Esophagus muscularis mucosa (tissue), 4 donors: ENCODE measurements around the gene HS6ST2. TPM values are rescaled to one million over a fixed set of nuclear protein-coding genes. Genes with fewer than 3 reads are reported as not detected.

ENCODE experiments used
- DNase-seq: peaks from one replicate; pipeline ENCODE4 v3.0.0-alpha.2; 2017; ENCODE audit errors: extremely low spot score
- H3K27ac ChIP-seq, 4 donors: fragments of 200-600 bp; sonication (generic); replicated peaks in 1 of 4; 1 replicate in 3 of 4; 2 replicates in 1 of 4; pipeline ENCODE4 v1.5.1; 2016 to 2019; ENCODE audit warnings: mild to moderate bottlenecking in 1 of 4
- H3K27me3 ChIP-seq, 4 donors: fragments of 200-600 bp; sonication (generic); one replicate each; pipeline versions ENCODE4 v1.5.1 to v1.6.0; 2016 to 2019
- H3K36me3 ChIP-seq, 4 donors: fragments of 200-600 bp; sonication (generic); one replicate each; pipeline ENCODE4 v1.5.1; 2016 to 2019
- H3K4me1 ChIP-seq, 4 donors: fragments of 200-600 bp; sonication (generic); one replicate each; pipeline ENCODE4 v1.5.1; 2016 to 2019
- H3K4me3 ChIP-seq, 4 donors: fragments of 200-600 bp; sonication (generic); 1 replicate in 2 of 4; 2 replicates in 2 of 4; pipeline ENCODE4 v1.5.1; 2016 to 2019; ENCODE audit warnings: mild to moderate bottlenecking in 4 of 4, moderate library complexity in 1 of 4
- H3K9me3 ChIP-seq, 4 donors: fragments of 200-600 bp; sonication (generic); 1 replicate in 3 of 4; 2 replicates in 1 of 4; pipeline ENCODE4 v1.5.1; 2016 to 2019
- CTCF ChIP-seq, 3 experiments: fragments of 200-600 bp in 2 of 3; fragments of 450-650 bp in 1 of 3; sonication (generic) in 2 of 3; IDR thresholded peaks; one replicate each; pipeline ENCODE4 v1.5.1; 2017 to 2019; ENCODE audit warnings: antibody characterized with exemption in 3 of 3, mild to moderate bottlenecking in 2 of 3, moderate library complexity in 1 of 3
- EP300 ChIP-seq: sonication (generic); formaldehyde crosslinking; IDR thresholded peaks from one replicate; pipeline ENCODE4 v1.6.1; 2017; ENCODE audit warnings: antibody characterized with exemption
- POLR2A ChIP-seq: fragments of 450-650 bp; IDR thresholded peaks from one replicate; pipeline ENCODE4 v1.6.1; 2017; ENCODE audit warnings: antibody characterized with exemption, moderate library complexity, mild to moderate bottlenecking, low read depth
- POLR2AphosphoS5 ChIP-seq, 2 donors: sonication (generic); formaldehyde crosslinking; IDR thresholded peaks; one replicate each; pipeline ENCODE4 v1.6.1; 2017; ENCODE audit warnings: antibody characterized with exemption in 2 of 2
- WGBS: methylation state at CpG from one replicate; pipeline ENCODE4 v1.1.5; 2018; 5-methylcytosine and 5-hydroxymethylcytosine counted together
- intact Hi-C: fragments of 100-400 bp; cut with DNase I; formaldehyde crosslinking; loops from one replicate; pipeline ENCODE4 v1.15.1; 2023
- total RNA-seq, 4 donors: library from RNA; depleted of rRNA; stranded (reverse); fragments of >200 nt; gene quantifications; one replicate each; pipeline versions ENCODE4 v1.1.0 to v1.2.1, GENCODE V29; 2016

Gene HS6ST2
- total RNA-seq, 4 donors from 2014 or later: 0.29 to 0.99 TPM; not detected in 2

- Histone ChIP-seq H3K36me3 (no peaks in the 10 kb centered on the region), H3K4me1 (no peaks in the 10 kb centered on the region), H3K27me3 (no peaks in the 10 kb centered on the region), H3K9me3 (no peaks in the 10 kb centered on the region), H3K27ac (no peak overlapping the region), H3K4me3 (no peak overlapping the region)
- intact Hi-C loops: no loop called here
- TF ChIP-seq POLR2AphosphoS5 (IDR thresholded peaks at IDR 0.05) (no peak), CTCF (IDR thresholded peaks at IDR 0.05) (no peak), POLR2A (no peak), EP300 (no peak)
- 77% methylated on average over 1 of the region's 1 CpG for WGBS
- DNase-seq: no peak
Measured at GRCh38 chrX:132786217-132786616, 172.2 kb downstream of the HS6ST2 start.

DNA sequence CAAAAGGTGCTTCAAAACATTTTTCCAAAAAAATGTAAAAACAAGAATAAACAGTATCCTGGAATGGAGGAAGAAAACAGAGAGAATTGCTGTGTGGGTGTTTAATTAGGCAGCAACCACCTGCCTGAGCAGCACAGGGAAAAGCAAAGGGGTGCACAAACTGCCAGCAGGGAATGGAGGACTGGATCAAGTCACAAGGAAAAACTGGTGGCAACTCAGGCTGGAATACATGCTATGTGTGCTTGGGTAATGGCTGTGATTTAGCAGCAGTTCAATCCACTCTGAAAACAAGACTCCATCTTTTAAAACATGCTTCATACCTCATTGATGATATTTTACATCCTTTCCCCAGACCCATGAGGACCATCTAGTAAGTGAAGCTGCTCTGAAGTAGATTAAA lies 179.5 kb downstream of the HS6ST2 start:
- H3K27me3 ChIP-seq: no peaks in the 10 kb centered on the region

GRCh38 chrX:132776486-132777210 lies 181.8 kb downstream of the HS6ST2 start:
- WGBS: 66% methylated on average over 6 of the region's 6 CpGs
- intact Hi-C loops: no loop called here
- H3K9me3 ChIP-seq: no peaks in the 10 kb centered on the region
- no peak for DNase-seq
- H3K4me1 ChIP-seq: no peaks in the 10 kb centered on the region
- no peaks in the 10 kb centered on the region for H3K27me3 ChIP-seq
- no peak overlapping the region for H3K27ac ChIP-seq
- no peaks in the 10 kb centered on the region for H3K36me3 ChIP-seq
- TF ChIP-seq POLR2A (no peak), CTCF (IDR thresholded peaks at IDR 0.05) (no peak), EP300 (no peak), POLR2AphosphoS5 (IDR thresholded peaks at IDR 0.05) (no peak)
- no peak overlapping the region for H3K4me3 ChIP-seq

More for the DNA sequence above, 179.5 kb downstream of the HS6ST2 start:
- TF ChIP-seq POLR2AphosphoS5 (IDR thresholded peaks at IDR 0.05): no peak
- no peak for TF ChIP-seq CTCF (IDR thresholded peaks at IDR 0.05)
- no peak for TF ChIP-seq POLR2A
- TF ChIP-seq EP300: no peak
- no peak overlapping the region for H3K4me3 ChIP-seq
- intact Hi-C loops: no loop called here
- H3K9me3 ChIP-seq: no peaks in the 10 kb centered on the region
- H3K4me1 ChIP-seq: no peaks in the 10 kb centered on the region
- H3K36me3 ChIP-seq: no peaks in the 10 kb centered on the region
- no peak for DNase-seq
- H3K27ac ChIP-seq: no peak overlapping the region

GRCh38 chrX:132775263-132775823 lies 183.1 kb downstream of the HS6ST2 start:
- Histone ChIP-seq H3K27me3 (no peaks in the 10 kb centered on the region), H3K36me3 (no peaks in the 10 kb centered on the region), H3K9me3 (no peaks in the 10 kb centered on the region), H3K4me3 (no peak overlapping the region), H3K4me1 (no peaks in the 10 kb centered on the region), H3K27ac (no peak overlapping the region)
- DNase-seq: no peak
- 83% methylated on average over 7 of the region's 7 CpGs for WGBS
- TF ChIP-seq POLR2AphosphoS5 (IDR thresholded peaks at IDR 0.05): no peak
- no peak for TF ChIP-seq POLR2A
- TF ChIP-seq EP300: no peak
- intact Hi-C loops: no loop called here

DNA sequence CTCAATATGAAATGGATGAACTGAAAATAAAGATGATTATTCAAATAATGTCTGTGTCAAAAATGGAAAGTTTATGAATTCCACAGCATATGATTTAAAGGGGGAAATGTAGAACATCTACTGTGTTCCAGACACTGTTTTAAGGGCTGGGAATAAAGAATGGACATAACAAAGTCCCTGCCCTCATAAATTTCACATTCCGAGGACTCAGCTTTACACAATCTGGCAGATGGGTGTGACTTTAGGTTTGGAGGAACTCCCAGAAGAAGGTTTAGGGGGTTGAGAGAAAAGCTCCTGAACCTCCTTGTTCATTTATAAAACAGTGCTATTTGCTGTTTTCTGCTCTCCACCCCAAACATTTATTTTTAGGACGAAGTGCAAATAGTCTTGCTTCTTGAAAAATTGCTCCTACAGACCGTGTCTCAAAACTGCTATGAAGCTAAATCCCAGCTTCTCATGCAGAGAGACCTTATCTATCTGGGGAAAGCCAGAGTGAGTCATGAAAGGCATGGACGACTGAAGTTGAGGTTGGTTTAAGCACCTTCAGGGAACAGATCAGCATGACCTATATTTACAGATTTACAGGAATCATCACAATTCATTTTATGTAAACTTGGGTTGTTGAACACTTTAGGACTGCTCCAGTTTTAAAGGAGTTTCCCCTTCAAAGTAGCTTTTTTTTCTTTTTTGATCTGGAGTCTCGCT lies 184.3 kb downstream of the HS6ST2 start:
- H3K36me3 ChIP-seq: no peaks in the 10 kb centered on the region
- H3K27me3 ChIP-seq: no peaks in the 10 kb centered on the region
- intact Hi-C loops: no loop called here
- H3K9me3 ChIP-seq: no peaks in the 10 kb centered on the region
- H3K4me1 ChIP-seq: no peaks in the 10 kb centered on the region
- TF ChIP-seq POLR2AphosphoS5 (IDR thresholded peaks at IDR 0.05) (no peak), EP300 (no peak), CTCF (IDR thresholded peaks at IDR 0.05) (no peak), POLR2A (no peak)
- DNase-seq: no peak
- H3K27ac ChIP-seq: no peak overlapping the region
- WGBS: 48% methylated on average over 5 of the region's 5 CpGs
- H3K4me3 ChIP-seq: no peak overlapping the region
